Measurements from ENCODE around the gene MUC6.

The MUC6 gene

GRCh38 chr11:1051356-1052132 lies 15.0 kb upstream of the MUC6 start:
- no peak for DNase-seq (ENCODE audit: low read depth)

GRCh38 chr11:1050581-1051355 lies 14.2 kb upstream of the MUC6 start:
- peak; percentile 57 for DNase-seq (ENCODE audit: low read depth)

DNA sequence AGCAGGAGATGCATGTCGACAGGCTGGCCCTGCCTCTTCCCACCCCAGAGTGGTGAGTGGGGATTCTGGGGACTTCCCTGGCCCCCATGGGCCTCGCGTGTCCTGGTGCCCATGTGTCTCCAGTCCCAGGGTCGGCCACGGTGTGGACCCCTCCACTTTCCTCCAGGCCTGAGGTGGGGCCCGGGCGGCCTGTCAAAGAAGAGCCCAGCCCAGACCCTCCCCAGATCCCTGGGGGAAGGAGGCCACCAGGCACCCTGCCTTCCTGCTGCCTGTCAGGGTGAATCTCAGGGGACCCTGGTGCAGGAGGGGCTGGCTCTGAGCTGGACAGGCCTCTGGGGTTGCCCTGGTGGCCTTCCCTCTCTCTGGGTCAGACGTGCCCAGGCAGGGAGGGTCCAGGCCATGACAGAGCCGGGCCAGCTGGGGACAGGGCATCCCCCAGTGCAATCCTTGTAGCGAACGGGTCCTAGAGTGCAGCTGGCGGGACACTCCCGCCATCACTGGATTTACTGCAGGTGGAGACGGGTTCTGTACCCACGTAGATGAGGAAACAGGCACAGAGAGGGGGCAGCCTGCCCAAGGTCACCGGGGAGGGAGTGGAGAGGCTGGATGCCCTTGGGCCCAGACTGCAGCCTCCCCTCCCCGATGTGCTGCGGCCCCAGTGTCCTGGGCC lies 13.5 kb upstream of the MUC6 start:
- no peak for DNase-seq (ENCODE audit: low read depth)

DNA sequence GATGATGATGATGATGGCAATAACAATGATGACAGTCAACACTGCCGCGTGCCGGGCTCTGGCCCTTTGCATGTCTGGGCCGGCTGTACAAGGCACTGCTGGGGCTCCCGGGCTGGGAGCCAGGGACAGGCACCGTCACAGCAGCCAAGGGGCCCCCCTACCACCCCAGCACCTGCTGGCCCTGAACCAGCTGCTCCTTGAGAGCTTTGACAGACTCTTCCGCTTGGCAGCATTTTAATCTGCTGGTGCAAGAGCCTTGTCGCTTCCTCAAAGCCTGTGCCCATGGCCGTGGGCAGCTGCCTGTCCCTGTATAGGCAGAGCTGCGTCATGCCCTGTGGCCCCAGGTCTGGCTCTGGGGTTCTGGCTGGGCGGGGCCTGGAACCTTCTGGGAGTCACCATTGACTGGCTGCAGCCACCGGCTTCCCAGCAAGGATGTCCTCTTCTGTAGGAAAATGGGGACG lies 12.9 kb upstream of the MUC6 start:
- no peak for DNase-seq (ENCODE audit: low read depth)

GRCh38 chr11:1049071-1049405 lies 12.5 kb upstream of the MUC6 start:
- DNase-seq (ENCODE audit: low read depth): no peak

- DNase-seq (ENCODE audit: low read depth): no peak
These were observed 12.0 kb upstream of the MUC6 start for GRCh38 chr11:1048375-1049070.

DNA sequence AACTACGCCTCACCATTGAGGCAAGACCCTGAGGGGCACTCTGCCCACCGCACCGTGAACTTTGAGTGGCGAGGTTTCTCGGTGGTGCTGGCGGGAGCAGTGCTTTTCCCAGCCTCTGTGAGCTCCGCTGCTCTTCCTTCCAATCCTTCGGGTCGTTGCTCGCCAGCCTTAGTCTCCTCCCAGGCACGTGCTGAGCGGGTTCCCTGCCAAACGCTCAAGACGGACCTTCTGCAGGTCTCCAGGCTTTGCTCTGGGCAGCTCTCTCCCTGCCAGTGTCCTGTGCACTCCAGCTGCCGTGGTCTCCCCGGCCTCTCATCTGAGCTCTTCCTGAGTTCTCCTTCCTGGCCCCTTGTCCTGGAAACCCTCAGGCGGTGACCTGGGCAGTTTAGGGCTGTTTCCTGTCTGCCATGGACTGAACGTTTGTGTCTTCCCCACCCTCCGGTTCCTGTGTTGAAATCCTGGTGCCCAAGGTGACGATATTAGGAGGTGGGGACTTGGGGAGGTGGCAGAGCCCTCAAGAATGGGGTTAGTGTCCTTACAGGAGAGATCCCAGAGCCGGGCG lies 11.2 kb upstream of the MUC6 start:
- no peak for DNase-seq (ENCODE audit: low read depth)

DNA sequence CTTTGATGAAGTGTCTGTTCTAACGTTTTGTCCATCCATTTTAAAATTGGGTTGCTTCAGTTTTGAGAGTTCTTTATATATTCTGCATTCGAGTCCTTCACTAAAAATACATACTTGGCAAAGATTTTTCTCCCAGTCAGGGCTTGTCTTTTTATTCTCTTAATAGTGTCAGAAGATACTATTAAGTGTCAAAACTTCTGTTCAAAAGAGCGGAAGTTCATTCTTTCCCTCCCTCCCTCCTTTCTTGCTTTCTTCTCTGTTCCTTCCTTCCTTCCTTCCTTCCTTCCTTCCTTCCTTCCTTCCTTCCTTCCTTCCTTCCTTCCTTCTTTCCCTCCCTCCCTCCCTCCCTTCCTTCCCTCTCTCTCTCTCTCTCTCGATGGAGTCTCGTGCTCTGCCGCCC lies 7.6 kb upstream of the MUC6 start:
- DNase-seq (ENCODE audit: low read depth): no peak

DNA sequence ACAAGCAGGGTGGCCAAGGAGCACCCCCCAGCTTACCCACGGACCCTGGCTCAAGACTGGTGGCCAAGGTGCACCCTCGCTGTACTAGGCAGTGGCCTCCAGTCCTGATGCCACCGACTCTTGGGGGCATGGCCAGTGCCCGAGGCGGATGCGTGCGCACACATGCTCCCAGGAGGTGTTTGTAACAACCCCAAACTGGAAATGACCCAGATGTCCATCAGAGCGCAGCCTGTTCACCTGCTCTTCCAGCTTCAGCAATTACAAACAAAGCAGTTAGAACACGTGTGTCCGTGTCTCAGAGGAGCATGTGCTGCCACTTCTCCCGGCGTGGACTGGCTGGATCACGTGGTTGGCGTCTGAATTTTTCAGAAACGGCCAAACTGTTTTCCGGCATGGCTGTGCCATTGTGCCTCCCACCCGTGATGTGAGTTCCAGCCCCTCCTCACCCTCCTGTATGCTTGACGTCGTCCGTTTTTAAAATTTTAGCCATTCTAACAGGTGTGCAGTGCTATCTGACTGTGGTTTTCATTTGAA lies 7.1 kb upstream of the MUC6 start:
- DNase-seq (ENCODE audit: low read depth): no peak

GRCh38 chr11:1042626-1043562 lies 6.4 kb upstream of the MUC6 start:
- DNase-seq (ENCODE audit: low read depth): no peak

DNA sequence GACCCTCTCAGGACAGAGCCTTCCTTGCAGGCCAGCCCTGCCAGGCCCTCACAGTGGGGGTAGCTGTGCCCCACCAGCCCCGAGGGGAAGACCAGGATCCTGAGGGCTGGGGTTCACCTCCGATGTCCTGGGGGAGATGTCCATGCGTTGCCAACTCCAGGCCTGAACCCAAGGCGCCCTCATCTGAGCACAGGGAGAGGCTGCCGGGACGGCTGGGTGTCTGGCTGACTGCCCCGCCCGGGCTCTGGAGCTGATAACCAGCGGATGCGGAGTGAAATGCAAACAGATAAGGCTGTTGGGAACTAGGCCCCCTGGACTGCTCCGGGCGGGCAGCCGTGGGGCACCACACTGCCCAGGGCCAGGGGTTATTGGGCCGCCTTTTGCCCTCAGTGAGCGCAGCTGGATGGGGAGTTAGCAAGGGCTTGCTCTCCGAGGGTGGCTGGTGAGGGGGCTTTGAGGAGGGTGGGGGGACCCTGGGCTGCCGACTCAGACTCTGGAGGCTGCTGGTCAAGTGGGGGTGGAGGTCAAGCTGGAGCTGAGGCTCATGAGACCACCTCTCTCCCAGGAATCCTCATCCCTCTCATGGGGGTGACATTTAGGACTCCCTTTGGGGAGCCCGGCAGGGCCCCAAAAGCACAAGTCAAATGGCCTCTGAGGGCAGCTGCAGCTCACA lies 5.6 kb upstream of the MUC6 start:
- DNase-seq (ENCODE audit: low read depth): no peak

DNA sequence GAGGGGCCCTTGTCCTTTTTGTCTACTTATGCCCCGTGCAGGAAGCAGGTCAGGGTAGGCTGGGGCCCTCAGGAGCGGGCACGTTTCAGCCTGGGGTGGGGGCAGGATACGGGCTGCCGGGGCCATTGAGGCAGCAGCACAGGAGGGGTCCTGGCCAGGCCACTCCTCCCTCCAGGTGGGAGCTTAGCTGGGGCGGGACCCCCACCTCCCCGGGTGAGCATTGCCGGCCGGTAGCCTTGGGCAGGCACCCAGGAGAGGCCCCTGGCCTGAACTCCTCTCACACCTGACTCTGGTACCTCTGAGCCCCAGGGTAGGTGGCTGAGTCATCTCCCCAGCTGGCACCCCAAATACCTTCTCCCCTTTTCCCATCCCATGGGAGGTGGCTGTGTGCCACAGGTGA lies 5.0 kb upstream of the MUC6 start:
- DNase-seq (ENCODE audit: low read depth): no peak

GRCh38 chr11:1041149-1041467 lies 4.6 kb upstream of the MUC6 start:
- DNase-seq (ENCODE audit: low read depth): no peak

GRCh38 chr11:1040428-1041148 lies 4.1 kb upstream of the MUC6 start:
- DNase-seq (ENCODE audit: low read depth): no peak

- DNase-seq (ENCODE audit: low read depth): no peak
These were observed 3.2 kb upstream of the MUC6 start for GRCh38 chr11:1039481-1040427.

GRCh38 chr11:1038921-1039320 lies 2.4 kb upstream of the MUC6 start:
- DNase-seq (ENCODE audit: low read depth): no peak

- no peak for DNase-seq (ENCODE audit: low read depth)
These were observed 1.8 kb upstream of the MUC6 start for GRCh38 chr11:1038361-1038760.

DNA sequence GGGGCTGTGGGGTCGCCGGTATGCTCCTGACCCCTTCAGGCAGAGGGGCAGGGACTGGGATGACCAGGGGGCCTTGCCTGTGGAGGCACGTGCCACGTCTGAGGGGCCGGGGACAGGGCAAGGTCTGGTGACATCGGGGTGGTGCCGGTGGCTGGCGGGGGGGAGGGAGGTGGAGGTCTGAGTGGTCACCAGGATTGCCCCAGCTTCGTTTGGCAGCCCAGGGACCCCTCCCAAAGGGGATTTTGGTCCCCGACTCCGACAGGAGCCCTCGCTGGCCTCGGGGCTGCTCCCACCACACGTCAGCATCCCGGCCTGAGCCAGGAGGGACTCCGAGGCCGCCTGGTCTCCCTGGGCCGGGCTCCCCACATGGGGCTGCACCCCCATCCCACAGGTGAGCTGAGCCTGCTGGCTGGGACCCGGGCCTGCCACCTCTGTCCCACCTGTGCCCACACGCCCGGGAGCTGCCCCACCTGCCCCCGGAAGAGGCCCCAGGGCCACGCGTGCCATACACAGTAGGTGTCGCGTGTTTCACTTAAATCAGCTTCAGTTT lies 1.1 kb upstream of the MUC6 start:
- DNase-seq (ENCODE audit: low read depth): no peak

All from activated T-helper 9 cell treated with anti-CD3 and anti-CD28 coated beads, Interleukin-2, amount 50 U/mL, for 16 hours (primary cell).